SK-N-MC (cell line): ENCODE results near the gene TNN.

Experiments
- DNase-seq: peaks from one replicate; pipeline ENCODE4 v3.0.0-alpha.2; 2011; ENCODE audit warnings: low read depth, low spot score
- H3K27ac ChIP-seq: fragments of 200-600 bp; sonication (generic); 2 replicates; pipeline ENCODE4 v1.5.1; 2016; ENCODE audit warnings: mixed run types
- H3K36me3 ChIP-seq: fragments of 200-600 bp; sonication (generic); 2 replicates; pipeline ENCODE4 v1.6.1; 2017; ENCODE audit warnings: antibody characterized with exemption, low read length, mixed read lengths; ENCODE audit not compliant: insufficient read depth
- H3K4me3 ChIP-seq: fragments of 200-600 bp; sonication (generic); 2 replicates; pipeline ENCODE4 v1.5.1; 2016
- H3K9ac ChIP-seq: fragments of 200-600 bp; sonication (generic); 2 replicates; pipeline ENCODE4 v1.8.0; 2017; ENCODE audit warnings: mixed run types, mixed read lengths; ENCODE audit not compliant: insufficient read length
- H3K9me3 ChIP-seq: fragments of 200-600 bp; sonication (generic); 2 replicates; pipeline ENCODE4 v1.6.1; 2017; ENCODE audit warnings: low read depth, mild to moderate bottlenecking, antibody characterized with exemption, low read length, moderate library complexity, mixed read lengths
- EZH2 ChIP-seq: fragments of 200-600 bp; sonication (generic); IDR thresholded peaks from one replicate; pipeline ENCODE4 v1.6.1; 2017; ENCODE audit warnings: antibody characterized with exemption
- FOXP2 ChIP-seq: optimal IDR thresholded peaks from 2 replicates; pipeline ENCODE3; 2011; ENCODE audit warnings: mild to moderate bottlenecking, moderate library complexity; ENCODE audit not compliant: insufficient read depth; ENCODE audit errors: extremely low read length, control extremely low read depth
- POLR2AphosphoS5 ChIP-seq: IDR thresholded peaks from 2 replicates; pipeline ENCODE4 v1.6.1; 2012; ENCODE audit warnings: mild to moderate bottlenecking, low read depth, low read length, borderline replicate concordance

Gene TNN

DNA sequence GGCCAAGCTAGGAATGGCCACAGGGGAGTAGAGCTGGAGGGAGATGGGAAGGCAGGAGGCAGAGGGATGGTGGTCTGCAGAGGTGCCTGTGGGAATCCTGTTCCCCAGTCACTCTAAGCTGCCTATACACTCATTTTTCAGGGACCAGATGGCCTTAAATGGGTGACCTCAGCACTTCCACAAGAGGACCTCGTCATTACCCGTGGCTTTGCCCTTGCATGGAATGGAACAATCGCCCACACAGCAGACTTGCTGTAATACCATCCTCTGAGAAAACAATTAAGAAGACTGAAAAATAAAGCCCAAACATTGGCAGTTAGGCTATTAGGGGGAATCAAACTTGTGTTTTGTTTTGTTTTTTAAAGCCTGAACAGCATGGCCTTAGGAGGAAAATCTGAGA lies 12.9 kb upstream of the TNN start:
- no peak overlapping the region for H3K9ac ChIP-seq
- H3K9me3 ChIP-seq = no peaks in the 10 kb centered on the region
- H3K36me3 ChIP-seq = no peaks in the 10 kb centered on the region
- no peak overlapping the region for H3K4me3 ChIP-seq
- TF ChIP-seq POLR2AphosphoS5 (no peak), EZH2 (no peak), FOXP2 (no peak)
- no peak overlapping the region for H3K27ac ChIP-seq
- DNase-seq = no peak

DNA sequence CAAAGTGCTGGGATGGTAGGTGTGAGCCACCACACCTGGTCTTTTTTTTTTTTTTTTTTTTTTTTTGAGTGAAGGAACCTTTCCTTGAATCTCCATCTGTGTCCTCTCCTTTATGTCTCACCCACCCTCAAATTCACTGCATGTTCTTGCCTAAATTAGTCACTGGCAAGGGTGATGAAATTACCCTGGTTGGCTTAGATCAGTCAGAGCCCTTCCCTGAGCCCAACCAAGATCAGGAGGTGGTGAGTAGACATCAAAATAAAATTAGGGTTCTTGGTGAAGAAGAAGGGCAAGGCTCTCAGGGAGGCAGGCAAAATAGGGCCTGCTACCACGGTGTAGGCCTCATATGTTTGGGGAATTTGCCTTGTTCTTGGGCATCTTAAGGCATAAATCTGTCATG lies 5.3 kb upstream of the TNN start:
- H3K27ac ChIP-seq = no peak overlapping the region
- no peak for DNase-seq
- no peak overlapping the region for H3K9ac ChIP-seq
- H3K4me3 ChIP-seq = no peak overlapping the region
- no peaks in the 10 kb centered on the region for H3K9me3 ChIP-seq
- no peaks in the 10 kb centered on the region for H3K36me3 ChIP-seq
- no peak for TF ChIP-seq EZH2
- no peak for TF ChIP-seq FOXP2
- no peak for TF ChIP-seq POLR2AphosphoS5

DNA sequence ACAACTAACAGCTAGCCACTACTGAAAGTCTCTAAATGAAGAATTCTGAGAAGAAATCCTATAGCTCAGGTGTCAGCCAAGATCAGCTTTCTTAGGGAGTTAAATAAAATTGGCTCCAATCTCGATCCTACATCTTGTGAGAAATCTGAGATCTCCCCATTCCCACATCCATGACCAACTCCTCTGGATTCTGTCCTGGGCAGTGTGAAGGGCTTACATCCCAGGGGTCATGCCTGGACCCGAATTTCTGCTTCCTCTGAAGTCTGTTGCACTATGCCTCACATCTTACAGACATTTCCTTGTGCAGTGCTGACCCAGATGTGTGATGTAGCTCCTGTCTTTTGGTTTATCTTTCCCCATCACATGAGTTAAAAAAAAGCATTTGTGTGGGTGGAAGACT lies 4.8 kb upstream of the TNN start:
- no peaks in the 10 kb centered on the region for H3K36me3 ChIP-seq
- no peak overlapping the region for H3K27ac ChIP-seq
- no peak overlapping the region for H3K9ac ChIP-seq
- TF ChIP-seq POLR2AphosphoS5 (no peak), EZH2 (no peak), FOXP2 (no peak)
- no peak for DNase-seq
- H3K9me3 ChIP-seq = no peaks in the 10 kb centered on the region
- no peak overlapping the region for H3K4me3 ChIP-seq

DNA sequence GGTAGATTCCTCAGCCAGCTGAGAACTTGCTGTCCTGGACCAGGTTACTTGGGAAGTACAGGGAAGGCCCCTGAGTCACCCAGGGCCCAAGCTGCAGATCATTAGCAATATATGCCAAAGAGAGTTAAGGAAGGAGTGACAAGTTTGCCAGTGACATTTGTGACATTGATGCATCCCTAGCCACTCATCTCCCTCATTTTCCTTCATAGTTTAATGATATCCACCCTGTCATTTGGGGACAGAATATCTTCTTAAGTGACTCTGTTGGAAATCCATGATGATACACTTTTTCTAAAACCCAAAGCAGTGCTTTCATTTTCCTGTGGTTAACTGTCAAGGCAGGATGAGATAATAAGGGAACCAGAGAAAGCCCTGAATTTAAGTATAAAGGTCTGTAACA lies 3.2 kb downstream of the TNN start:
- Histone ChIP-seq H3K36me3 (no peaks in the 10 kb centered on the region), H3K9me3 (no peaks in the 10 kb centered on the region), H3K4me3 (no peak overlapping the region), H3K9ac (no peak overlapping the region), H3K27ac (no peak overlapping the region)
- no peak for TF ChIP-seq FOXP2
- no peak for TF ChIP-seq POLR2AphosphoS5
- no peak for TF ChIP-seq EZH2
- no peak for DNase-seq

DNA sequence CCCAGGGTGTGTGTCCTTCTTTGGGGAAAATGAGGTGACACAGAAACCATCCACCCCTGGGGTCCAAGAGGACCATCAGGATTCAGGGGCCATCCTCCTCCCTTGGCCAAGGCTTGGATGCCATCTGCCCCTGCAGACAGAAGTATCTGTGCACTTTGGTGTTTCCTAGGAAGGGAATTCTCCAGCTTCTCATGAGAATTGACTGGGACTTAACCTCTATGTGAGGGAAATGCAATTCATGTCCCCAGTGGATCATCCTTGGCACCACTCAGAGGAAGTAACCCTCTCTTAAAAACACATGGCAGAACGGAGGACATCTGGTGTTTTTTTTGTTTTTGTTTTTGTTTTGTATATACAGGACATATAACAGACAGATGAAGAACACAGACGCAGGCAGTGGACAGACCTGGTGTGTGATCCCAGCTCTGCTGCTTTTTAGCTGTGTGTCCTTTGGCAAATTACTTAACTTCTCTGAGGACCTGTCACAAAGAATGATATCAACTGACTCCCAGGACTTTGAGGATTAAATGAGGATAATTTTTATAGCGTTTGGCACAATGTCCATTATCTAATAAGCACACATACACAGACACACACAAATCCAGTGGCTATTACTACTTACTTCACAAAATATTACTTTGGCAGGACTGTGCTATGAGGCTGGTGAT lies 3.8 kb downstream of the TNN start:
- no peak for DNase-seq
- Histone ChIP-seq H3K36me3 (no peaks in the 10 kb centered on the region), H3K9ac (no peak overlapping the region), H3K27ac (no peak overlapping the region), H3K4me3 (no peak overlapping the region), H3K9me3 (no peaks in the 10 kb centered on the region)
- TF ChIP-seq FOXP2 = no peak
- TF ChIP-seq POLR2AphosphoS5 = no peak
- TF ChIP-seq EZH2 = no peak

DNA sequence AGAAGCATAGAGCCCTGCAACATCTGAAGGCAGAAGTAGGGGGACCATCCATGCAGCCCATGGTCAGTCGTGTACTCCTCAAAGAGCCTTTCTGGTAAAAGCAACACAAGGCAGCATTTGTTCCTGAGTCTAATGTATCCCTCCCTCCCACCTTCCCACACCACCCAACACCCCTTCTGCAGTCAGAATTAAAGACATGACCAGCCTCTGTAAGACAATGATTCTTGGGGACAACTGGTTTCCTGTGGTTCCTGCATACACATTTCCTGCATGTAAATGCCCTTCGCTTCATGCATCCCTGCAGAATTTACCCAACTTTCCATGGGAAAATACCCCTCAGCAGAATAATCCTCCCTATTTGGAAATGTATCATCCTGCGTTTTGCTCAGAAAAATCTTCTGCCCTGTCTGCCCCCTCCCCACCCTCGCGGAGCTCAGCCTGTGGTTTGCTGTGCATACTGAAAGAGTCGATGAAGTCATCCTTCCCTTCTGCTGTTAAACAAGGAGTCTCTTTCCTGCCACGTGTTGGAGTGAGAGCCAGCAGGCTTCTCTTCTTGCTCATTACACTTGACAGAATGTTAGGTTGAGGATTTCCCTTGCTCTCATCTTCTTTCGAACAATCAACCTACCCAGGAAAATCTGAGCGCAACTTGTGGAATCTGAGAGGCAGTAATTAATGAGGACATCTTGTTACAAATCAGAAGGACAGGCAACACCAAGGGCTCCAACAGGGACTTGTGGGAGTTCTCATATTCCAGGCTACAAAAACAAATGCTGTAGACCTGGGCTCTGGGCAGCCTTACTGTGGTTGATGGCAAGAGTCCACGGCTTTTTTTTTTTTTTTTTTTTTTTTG lies 4.7 kb downstream of the TNN start:
- TF ChIP-seq FOXP2 (no peak), POLR2AphosphoS5 (0 out of 2 replicates have a peak, but pooled peaks have one; percentile 24)
- Histone ChIP-seq H3K36me3 (no peaks in the 10 kb centered on the region), H3K9ac (peak overlapping the region; percentile 1), H3K9me3 (no peaks in the 10 kb centered on the region), H3K27ac (peak overlapping the region; percentile 26; the same call in 1 of the 2 replicates), H3K4me3 (peak overlapping the region; percentile 23; the same call in 1 of the 2 replicates)
- DNase-seq = peak; percentile 40

DNA sequence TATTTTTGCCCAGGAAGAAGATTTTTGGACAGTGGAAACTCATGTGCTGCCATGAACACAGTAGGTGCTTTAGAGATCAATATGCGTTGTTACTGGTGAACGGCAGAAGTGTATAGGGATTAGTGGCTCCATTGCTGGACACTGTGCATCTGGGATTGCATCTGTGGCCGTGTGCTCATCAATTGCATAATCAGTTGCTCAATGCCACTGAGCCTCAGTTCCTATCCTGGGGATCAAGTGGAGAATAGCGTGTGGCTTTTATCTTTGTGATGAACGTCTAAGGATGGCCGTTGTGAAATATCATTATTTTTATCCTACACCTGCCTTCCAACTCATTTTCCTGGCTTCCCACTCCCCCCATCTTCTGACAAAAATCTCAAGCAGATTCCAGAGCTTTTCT lies 5.4 kb downstream of the TNN start:
- no peaks in the 10 kb centered on the region for H3K9me3 ChIP-seq
- TF ChIP-seq EZH2 = no peak
- no peak for TF ChIP-seq POLR2AphosphoS5
- no peak for TF ChIP-seq FOXP2
- DNase-seq = no peak
- H3K4me3 ChIP-seq = no peak overlapping the region
- no peak overlapping the region for H3K27ac ChIP-seq
- H3K9ac ChIP-seq = no peak overlapping the region
- H3K36me3 ChIP-seq = no peaks in the 10 kb centered on the region

DNA sequence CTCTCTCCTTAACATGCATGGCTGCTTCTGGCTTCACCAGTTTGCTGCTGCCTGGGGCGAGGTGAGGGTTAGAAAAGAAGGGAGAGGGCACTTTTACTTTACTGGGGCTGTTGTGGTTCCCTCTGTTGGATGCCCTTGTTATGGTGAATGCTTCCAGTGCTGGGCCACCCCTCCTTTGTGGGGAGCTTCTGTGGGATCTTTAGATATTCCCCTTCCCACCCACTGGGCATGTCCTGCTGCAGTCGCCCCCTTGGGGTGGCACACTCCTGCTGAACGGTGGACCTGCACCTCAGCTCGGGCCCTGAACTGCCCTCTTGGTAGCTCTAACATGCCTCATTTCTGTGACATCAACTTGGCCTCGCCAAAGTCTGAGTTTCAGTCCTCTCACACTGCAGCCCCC lies 6.0 kb downstream of the TNN start:
- no peak for DNase-seq
- Histone ChIP-seq H3K27ac (no peak overlapping the region), H3K4me3 (no peak overlapping the region), H3K9me3 (no peaks in the 10 kb centered on the region), H3K9ac (no peak overlapping the region), H3K36me3 (no peaks in the 10 kb centered on the region)
- no peak for TF ChIP-seq FOXP2
